WERI-Rb-1 (cell line): ENCODE results near the gene PSEN1.

Experiments used
- DNase-seq: peaks from one replicate; pipeline ENCODE4 v3.0.0-alpha.2; 2020
- H3K27ac ChIP-seq: fragments of 250-450 bp; sonication (Bioruptor Pico); 2 replicates; pipeline ENCODE4 v1.5.1; 2020; ENCODE audit warnings: mild to moderate bottlenecking, moderate library complexity
- H3K27me3 ChIP-seq: fragments of 250-450 bp; sonication (Bioruptor Pico); 2 replicates; pipeline ENCODE4 v1.5.1; 2021; ENCODE audit warnings: mild to moderate bottlenecking, low read depth, moderate library complexity; ENCODE audit not compliant: insufficient read depth, severe bottlenecking
- H3K36me3 ChIP-seq: fragments of 250-450 bp; sonication (Bioruptor Pico); 2 replicates; pipeline ENCODE4 v1.5.1; 2020; ENCODE audit warnings: mild to moderate bottlenecking, moderate library complexity
- H3K4me3 ChIP-seq: 2 replicates; pipeline ENCODE4 v1.5.1; 2011; ENCODE audit warnings: low read depth, mild to moderate bottlenecking, control low read depth, low read length
- H3K9me3 ChIP-seq: fragments of 250-450 bp; sonication (Bioruptor Pico); 2 replicates; pipeline ENCODE4 v1.5.1; 2021; ENCODE audit warnings: mild to moderate bottlenecking, moderate library complexity; ENCODE audit not compliant: severe bottlenecking
- CTCF ChIP-seq: IDR thresholded peaks from 2 replicates; pipeline ENCODE4 v1.5.1; 2011; ENCODE audit warnings: low read depth, mild to moderate bottlenecking, control low read depth, inconsistent platforms, low read length

Gene PSEN1

GRCh38 chr14:73262427-73263183 is 126.3 kb downstream of the PSEN1 start:
- no peak for TF ChIP-seq CTCF
- H3K27me3 ChIP-seq, result no peaks in the 10 kb centered on the region
- no peak overlapping the region for H3K27ac ChIP-seq
- H3K9me3 ChIP-seq, result no peaks in the 10 kb centered on the region
- no peak overlapping the region for H3K4me3 ChIP-seq
- H3K36me3 ChIP-seq, result no peaks in the 10 kb centered on the region
- no peak for DNase-seq

- no peak for TF ChIP-seq CTCF
Observed at GRCh38 chr14:73263606-73264005, 127.3 kb downstream of the PSEN1 start.

GRCh38 chr14:73264080-73264884 is 128.0 kb downstream of the PSEN1 start:
- Histone ChIP-seq H3K9me3 (no peaks in the 10 kb centered on the region), H3K36me3 (no peaks in the 10 kb centered on the region), H3K27me3 (no peaks in the 10 kb centered on the region), H3K4me3 (no peak overlapping the region), H3K27ac (no peak overlapping the region)
- no peak for TF ChIP-seq CTCF
- no peak for DNase-seq

More at GRCh38 chr14:73263606-73264005, 127.3 kb downstream of the PSEN1 start:
- no peaks in the 10 kb centered on the region for H3K36me3 ChIP-seq
- no peak overlapping the region for H3K27ac ChIP-seq
- H3K9me3 ChIP-seq, result no peaks in the 10 kb centered on the region
- DNase-seq, result no peak
- no peaks in the 10 kb centered on the region for H3K27me3 ChIP-seq
- no peak overlapping the region for H3K4me3 ChIP-seq

GRCh38 chr14:73264885-73265720 is 128.8 kb downstream of the PSEN1 start:
- no peak for TF ChIP-seq CTCF
- Histone ChIP-seq H3K27me3 (no peaks in the 10 kb centered on the region), H3K27ac (no peak overlapping the region), H3K36me3 (no peaks in the 10 kb centered on the region), H3K4me3 (no peak overlapping the region), H3K9me3 (no peaks in the 10 kb centered on the region)
- DNase-seq, result no peak

GRCh38 chr14:73265721-73266046 is 129.4 kb downstream of the PSEN1 start:
- no peaks in the 10 kb centered on the region for H3K27me3 ChIP-seq
- H3K4me3 ChIP-seq, result no peak overlapping the region
- TF ChIP-seq CTCF, result no peak
- H3K27ac ChIP-seq, result no peak overlapping the region
- no peaks in the 10 kb centered on the region for H3K9me3 ChIP-seq
- DNase-seq, result no peak
- no peaks in the 10 kb centered on the region for H3K36me3 ChIP-seq
